ENCODE measurements around the gene NTRK3. TPM values are rescaled to one million over a fixed set of nuclear protein-coding genes. Genes with fewer than 3 reads are reported as not detected.

Gene NTRK3
- polyA plus RNA-seq, 1 donor (not counting 4 experiments of a cell fraction or from before 2014, with no cell fraction given): not detected

GRCh38 chr15:88207565-88207964, 49.0 kb downstream of the NTRK3 start:
- Histone ChIP-seq H3K9me1 (ENCODE audit: control insufficient read depth, extremely low read depth, insufficient read depth, low read length) (no peaks in the 10 kb centered on the region), H3K9me3 (ENCODE audit: control insufficient read depth, low read depth, low read length) (no peaks in the 10 kb centered on the region), H3K36me3 (ENCODE audit: control insufficient read depth in 2 of 2, extremely low read depth in 1 of 2, insufficient read depth in 2 of 2, low read length in 2 of 2) (no peaks in the 10 kb centered on the region), H3K4me3 (ENCODE audit: control insufficient read depth in 2 of 3, extremely low read depth in 1 of 3, insufficient read depth in 2 of 3, low read depth in 1 of 3, low read length in 3 of 3) (no peak overlapping the region), H3K27ac (ENCODE audit: control insufficient read depth, insufficient read depth, low read length) (no peak overlapping the region), H4K20me1 (ENCODE audit: control insufficient read depth, extremely low read depth, insufficient read depth, low read length) (no peaks in the 10 kb centered on the region), H3K27me3 (ENCODE audit: control insufficient read depth, extremely low read depth, insufficient read depth, low read length) (no peaks in the 10 kb centered on the region), H3K4me2 (ENCODE audit: control insufficient read depth, extremely low read depth, insufficient read depth, low read depth, low read length) (no peak overlapping the region), H3K9ac (ENCODE audit: control insufficient read depth, extremely low read depth, insufficient read depth, low read length) (no peak overlapping the region), H3K4me1 (ENCODE audit: control insufficient read depth, extremely low read depth, insufficient read depth, low read length) (no peaks in the 10 kb centered on the region), H3K79me2 (ENCODE audit: control insufficient read depth, insufficient read depth, low read length) (no peaks in the 10 kb centered on the region), H2AFZ (ENCODE audit: control insufficient read depth, low read length) (no peak overlapping the region)
- TF ChIP-seq CTCF (optimal IDR thresholded peaks at IDR 0.05 in 1 of 3, IDR thresholded peaks at IDR 0.05 in 1 of 3, conservative IDR thresholded peaks at IDR 0.05 in 1 of 3; ENCODE audit: extremely low read depth in 1 of 3, insufficient read depth in 2 of 3, low read length in 3 of 3): no peak
- no peak for TF ChIP-seq EZH2 (IDR thresholded peaks at IDR 0.05; ENCODE audit: low read length)
- dilution Hi-C loops (cut with MboI; ENCODE audit: extremely low pct_ligation_motif_present, low sequenced_read_pairs): no loop called here
- FAIRE-seq: no peak
- DNase-seq (ENCODE audit: low read depth, low spot score): no peak

GRCh38 chr15:88204584-88204983, 52.0 kb downstream of the NTRK3 start:
- H3K79me2 ChIP-seq (ENCODE audit: control insufficient read depth, insufficient read depth, low read length): no peaks in the 10 kb centered on the region
- no peaks in the 10 kb centered on the region for H3K4me1 ChIP-seq (ENCODE audit: control insufficient read depth, extremely low read depth, insufficient read depth, low read length)
- no peak for DNase-seq (ENCODE audit: low read depth, low spot score)
- no peaks in the 10 kb centered on the region for H3K9me3 ChIP-seq (ENCODE audit: control insufficient read depth, low read depth, low read length)
- H3K36me3 ChIP-seq (ENCODE audit: control insufficient read depth in 2 of 2, extremely low read depth in 1 of 2, insufficient read depth in 2 of 2, low read length in 2 of 2): no peaks in the 10 kb centered on the region
- no peaks in the 10 kb centered on the region for H4K20me1 ChIP-seq (ENCODE audit: control insufficient read depth, extremely low read depth, insufficient read depth, low read length)
- no peak overlapping the region for H3K9ac ChIP-seq (ENCODE audit: control insufficient read depth, extremely low read depth, insufficient read depth, low read length)
- dilution Hi-C loops (cut with MboI; ENCODE audit: extremely low pct_ligation_motif_present, low sequenced_read_pairs): no loop called here
- no peak for TF ChIP-seq EZH2 (IDR thresholded peaks at IDR 0.05; ENCODE audit: low read length)
- H3K27ac ChIP-seq (ENCODE audit: control insufficient read depth, insufficient read depth, low read length): no peak overlapping the region
- H3K4me3 ChIP-seq (ENCODE audit: control insufficient read depth in 2 of 3, extremely low read depth in 1 of 3, insufficient read depth in 2 of 3, low read depth in 1 of 3, low read length in 3 of 3): no peak overlapping the region
- FAIRE-seq: no peak
- no peak overlapping the region for H3K4me2 ChIP-seq (ENCODE audit: control insufficient read depth, extremely low read depth, insufficient read depth, low read depth, low read length)
- no peak overlapping the region for H2AFZ ChIP-seq (ENCODE audit: control insufficient read depth, low read length)
- no peaks in the 10 kb centered on the region for H3K27me3 ChIP-seq (ENCODE audit: control insufficient read depth, extremely low read depth, insufficient read depth, low read length)
- no peaks in the 10 kb centered on the region for H3K9me1 ChIP-seq (ENCODE audit: control insufficient read depth, extremely low read depth, insufficient read depth, low read length)

- FAIRE-seq: no peak
- Histone ChIP-seq H4K20me1 (ENCODE audit: control insufficient read depth, extremely low read depth, insufficient read depth, low read length) (no peaks in the 10 kb centered on the region), H3K36me3 (ENCODE audit: control insufficient read depth in 2 of 2, extremely low read depth in 1 of 2, insufficient read depth in 2 of 2, low read length in 2 of 2) (no peaks in the 10 kb centered on the region), H3K4me1 (ENCODE audit: control insufficient read depth, extremely low read depth, insufficient read depth, low read length) (no peaks in the 10 kb centered on the region), H3K79me2 (ENCODE audit: control insufficient read depth, insufficient read depth, low read length) (no peaks in the 10 kb centered on the region), H3K27me3 (ENCODE audit: control insufficient read depth, extremely low read depth, insufficient read depth, low read length) (no peaks in the 10 kb centered on the region), H2AFZ (ENCODE audit: control insufficient read depth, low read length) (no peak overlapping the region), H3K9me3 (ENCODE audit: control insufficient read depth, low read depth, low read length) (no peaks in the 10 kb centered on the region), H3K9ac (ENCODE audit: control insufficient read depth, extremely low read depth, insufficient read depth, low read length) (no peak overlapping the region), H3K27ac (ENCODE audit: control insufficient read depth, insufficient read depth, low read length) (no peak overlapping the region), H3K4me2 (ENCODE audit: control insufficient read depth, extremely low read depth, insufficient read depth, low read depth, low read length) (no peak overlapping the region), H3K4me3 (ENCODE audit: control insufficient read depth in 2 of 3, extremely low read depth in 1 of 3, insufficient read depth in 2 of 3, low read depth in 1 of 3, low read length in 3 of 3) (no peak overlapping the region), H3K9me1 (ENCODE audit: control insufficient read depth, extremely low read depth, insufficient read depth, low read length) (no peaks in the 10 kb centered on the region)
- DNase-seq (ENCODE audit: low read depth, low spot score): no peak
- dilution Hi-C loops (cut with MboI; ENCODE audit: extremely low pct_ligation_motif_present, low sequenced_read_pairs): no loop called here
- TF ChIP-seq EZH2 (IDR thresholded peaks at IDR 0.05; ENCODE audit: low read length) (no peak), CTCF (optimal IDR thresholded peaks at IDR 0.05 in 1 of 3, IDR thresholded peaks at IDR 0.05 in 1 of 3, conservative IDR thresholded peaks at IDR 0.05 in 1 of 3; ENCODE audit: extremely low read depth in 1 of 3, insufficient read depth in 2 of 3, low read length in 3 of 3) (no peak)
Observed at GRCh38 chr15:88202231-88202630, 54.3 kb downstream of the NTRK3 start.
